HL-60/S4 treated with phorbol 12-myristate 13-acetate at 8.2 ng/mL for 4 days and 3 days (cell line): ENCODE data around the gene POTEB2.
"Not testable (repeated sequence)": the region's sequence is repeated elsewhere in the genome, so short reads cannot be mapped to it uniquely, and the experiment has no call there.

Source experiments
- in situ Hi-C: fragments of 300-500 bp; cut with MboI; formaldehyde crosslinking; loops from 2 replicates; pipeline ENCODE4 v1.15.0; 2022; ENCODE audit warnings: low sequenced_read_pairs

Gene POTEB2

DNA sequence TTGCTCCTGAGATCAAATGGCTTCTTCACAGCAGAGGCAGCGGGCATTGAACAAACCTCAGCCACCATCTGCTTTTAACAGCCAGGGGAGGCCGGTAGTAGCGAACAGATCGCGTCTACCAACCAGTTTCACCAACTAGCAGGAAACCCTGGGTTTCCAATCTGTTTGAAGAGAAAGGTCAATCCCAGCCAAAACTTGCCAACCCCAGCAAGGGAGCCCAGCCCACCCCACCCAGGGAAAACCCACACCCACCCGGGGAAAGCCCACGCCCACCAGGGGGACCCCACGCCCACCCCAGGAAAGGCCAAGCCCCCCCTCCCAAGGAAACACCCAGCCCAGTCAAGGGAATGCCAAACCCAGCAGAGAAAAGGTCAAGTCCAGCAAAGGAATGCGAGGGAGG lies at the start of gene POTEB2:
Gene POTEB2 (minus strand): TSS at position 101 of the 400 bp plus-strand sequence. CDS start 33 bp downstream, at position 68.
- in situ Hi-C loops: not testable (repeated sequence)

DNA sequence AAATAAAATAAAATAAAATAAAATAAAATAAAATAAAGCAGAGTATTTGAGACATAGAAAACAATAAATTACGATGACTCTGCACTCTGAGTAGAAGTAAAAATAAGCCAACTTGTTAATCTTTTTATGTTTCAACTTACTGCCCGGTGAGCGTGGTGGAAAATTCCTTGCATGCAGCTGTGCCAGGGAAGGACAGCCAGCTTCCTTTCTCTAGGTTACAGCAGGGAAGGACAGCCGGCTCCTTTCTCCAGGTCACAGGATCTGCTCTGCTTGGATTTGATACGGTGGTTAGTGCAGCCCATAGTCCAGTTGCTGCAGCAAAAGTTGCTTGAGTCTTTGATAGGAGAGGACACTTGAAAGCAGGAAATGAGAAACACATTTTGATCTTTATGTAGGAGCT lies 13.8 kb upstream of the POTEB2 start:
- in situ Hi-C loops: not testable (repeated sequence)

DNA sequence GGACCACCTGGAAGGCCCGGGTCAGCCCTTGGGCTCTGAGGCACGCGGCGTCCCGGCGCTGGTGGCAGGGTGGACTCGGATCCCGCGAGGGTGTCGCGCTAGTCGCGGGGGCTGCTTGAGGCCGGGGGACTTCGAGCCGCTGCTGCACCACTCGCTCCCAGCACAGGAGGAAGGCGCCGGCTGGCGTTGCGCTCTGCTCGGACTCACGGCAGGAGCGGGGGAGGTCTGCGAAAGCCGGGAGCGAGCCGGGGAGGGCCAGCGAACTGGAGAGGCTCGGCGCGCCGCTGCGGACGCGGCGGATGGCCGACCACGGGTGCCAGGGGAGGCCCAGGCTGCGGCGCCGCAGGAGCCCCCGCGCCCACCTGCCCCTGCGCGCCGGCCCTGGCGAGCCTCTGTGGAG lies 12.3 kb upstream of the POTEB2 start:
- in situ Hi-C loops: not testable (repeated sequence)

DNA sequence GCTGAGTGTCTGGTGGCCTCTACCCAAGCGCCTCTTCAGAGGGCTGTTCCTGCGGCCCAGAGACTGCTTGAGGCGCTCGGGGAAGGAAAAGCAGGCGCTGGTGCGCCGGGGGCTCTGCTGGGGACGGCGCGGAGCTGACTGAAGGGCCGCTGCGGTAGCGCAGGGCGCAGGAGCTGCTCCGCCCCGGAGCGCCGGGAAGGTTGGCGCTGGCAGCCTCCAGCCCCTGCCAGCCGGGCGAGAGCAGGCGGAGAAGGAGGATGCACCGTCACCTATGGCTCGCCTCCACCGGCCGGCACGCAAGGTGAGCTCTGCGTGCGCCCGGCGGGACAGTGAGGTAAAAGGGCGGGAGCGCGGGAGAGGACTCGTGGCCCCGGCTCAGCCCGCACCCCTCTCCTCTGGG lies 11.7 kb upstream of the POTEB2 start:
- in situ Hi-C loops: not testable (repeated sequence)
